IMR-90 (cell line): Measurements from ENCODE around the gene NRP2. TPM values are rescaled to one million over a fixed set of nuclear protein-coding genes. Genes with fewer than 3 reads are reported as not detected.

Experiments used
- ATAC-seq: fragments of 200-7000 bp; cut with Tn5 transposase; 2 replicates; pipeline ENCODE4 v1.9.1; 2020; ENCODE audit warnings: low read depth, mild to moderate bottlenecking, moderate library complexity
- BruUV-seq: library from RNA; stranded (reverse); fragments of 400-500 nt; replicated peaks from 2 replicates; lab custom pipeline; 2021; lab: Mats Ljungman, UMichigan
- CTCF ChIA-PET: fragments of 300-600 bp; formaldehyde crosslinking; extraction: SDS; loops from one replicate; lab custom pipeline; 2021; ENCODE audit warnings: antibody characterized with exemption; lab: Yijun Ruan, JAX
- POLR2A ChIA-PET: fragments of 300-600 bp; sonication (Branson Sonifier 250); formaldehyde crosslinking; loops from one replicate; lab custom pipeline; 2022; ENCODE audit warnings: antibody characterized with exemption; ENCODE audit not compliant: unreplicated experiment; lab: Charles Lee
- DNase-seq: peaks from one replicate; pipeline ENCODE4 v3.0.0; 2013
- H2AFZ ChIP-seq: replicated peaks from 2 replicates; pipeline ENCODE3; 2013; ENCODE audit warnings: low read length, mild to moderate bottlenecking; ENCODE audit not compliant: poor library complexity
- H2AK5ac ChIP-seq: 2 replicates; pipeline ENCODE4 v1.6.1; 2013; ENCODE audit warnings: low read depth, low read length, inconsistent platforms
- H2AK9ac ChIP-seq: replicated peaks from 2 replicates; pipeline ENCODE3; 2013; ENCODE audit warnings: mild to moderate bottlenecking, low read depth, low read length, moderate library complexity; ENCODE audit not compliant: poor library complexity
- H2BK120ac ChIP-seq: 2 replicates; pipeline ENCODE4 v1.6.1; 2013; ENCODE audit warnings: low read depth, low read length, inconsistent platforms
- H2BK15ac ChIP-seq: 3 replicates; pipeline ENCODE4 v1.6.1; 2013; ENCODE audit warnings: low read depth, low read length, inconsistent platforms
- H2BK20ac ChIP-seq: 2 replicates; pipeline ENCODE4 v1.6.1; 2013; ENCODE audit warnings: low read depth, mild to moderate bottlenecking, inconsistent platforms, low read length, moderate library complexity
- H2BK5ac ChIP-seq: 2 replicates; pipeline ENCODE4 v1.6.1; 2013; ENCODE audit warnings: mild to moderate bottlenecking, low read depth, low read length, inconsistent platforms; ENCODE audit not compliant: poor library complexity, severe bottlenecking
- H3K14ac ChIP-seq: replicated peaks from 2 replicates; pipeline ENCODE4 v1.6.1; 2013; ENCODE audit warnings: low read depth, low read length, inconsistent platforms
- H3K18ac ChIP-seq: 2 replicates; pipeline ENCODE4 v1.6.1; 2013; ENCODE audit warnings: low read depth, low read length, control low read depth
- H3K23ac ChIP-seq: 2 replicates; pipeline ENCODE4 v1.6.1; 2013; ENCODE audit warnings: low read depth, low read length, inconsistent platforms
- H3K27ac ChIP-seq: 2 replicates; pipeline ENCODE4 v1.5.1; 2013; ENCODE audit warnings: mild to moderate bottlenecking, control low read depth, low read length; ENCODE audit not compliant: insufficient read depth
- H3K27me3 ChIP-seq: 2 replicates; pipeline ENCODE4 v1.6.1; 2013; ENCODE audit warnings: low read length; ENCODE audit not compliant: control insufficient read depth, insufficient read depth
- H3K36me3 ChIP-seq: 2 replicates; pipeline ENCODE4 v1.6.1; 2013; ENCODE audit warnings: low read length, mixed read lengths; ENCODE audit not compliant: control insufficient read depth, insufficient read depth
- H3K4ac ChIP-seq: 2 replicates; pipeline ENCODE4 v1.6.1; 2013; ENCODE audit warnings: low read depth, low read length, inconsistent platforms
- H3K4me1 ChIP-seq: 2 replicates; pipeline ENCODE4 v1.6.1; 2013; ENCODE audit warnings: low read length, mixed read lengths; ENCODE audit not compliant: control insufficient read depth, insufficient read depth
- H3K4me2 ChIP-seq: 2 replicates; pipeline ENCODE4 v1.6.1; 2013; ENCODE audit warnings: low read depth, mild to moderate bottlenecking, control low read depth, low read length, moderate library complexity
- H3K4me3 ChIP-seq: 2 replicates; pipeline ENCODE4 v1.5.1; 2013; ENCODE audit warnings: low read depth, mild to moderate bottlenecking, control low read depth, low read length, moderate library complexity; ENCODE audit not compliant: insufficient read depth
- H3K56ac ChIP-seq: 2 replicates; pipeline ENCODE4 v1.6.1; 2013; ENCODE audit warnings: low read length, inconsistent platforms; ENCODE audit not compliant: insufficient read depth; ENCODE audit errors: extremely low read depth
- H3K79me1 ChIP-seq, 2 experiments: 2 replicates each; pipeline ENCODE4 v1.6.1; 2013; ENCODE audit warnings: low read length in 2 of 2, inconsistent platforms in 1 of 2, low read depth in 1 of 2
- H3K9ac ChIP-seq: 2 replicates; pipeline ENCODE4 v1.6.1; 2013; ENCODE audit warnings: low read depth, low read length, control low read depth
- H3K9me1 ChIP-seq: 2 replicates; pipeline ENCODE4 v1.6.1; 2013; ENCODE audit warnings: low read length, inconsistent platforms; ENCODE audit not compliant: insufficient read depth
- H3K9me3 ChIP-seq: 2 replicates; pipeline ENCODE4 v1.6.1; 2013; ENCODE audit warnings: low read length; ENCODE audit not compliant: control insufficient read depth, insufficient read depth
- H4K20me1 ChIP-seq: 2 replicates; pipeline ENCODE4 v1.6.1; 2013; ENCODE audit warnings: low read length, inconsistent platforms; ENCODE audit not compliant: insufficient read depth
- H4K5ac ChIP-seq: 2 replicates; pipeline ENCODE4 v1.6.1; 2013; ENCODE audit warnings: mild to moderate bottlenecking, low read depth, low read length, control low read depth
- H4K8ac ChIP-seq, 2 experiments: 2 replicates each; pipeline ENCODE4 v1.6.1; 2013; ENCODE audit warnings: low read depth in 2 of 2, low read length in 2 of 2, control low read depth in 1 of 2, inconsistent platforms in 1 of 2
- H4K91ac ChIP-seq: 2 replicates; pipeline ENCODE4 v1.6.1; 2013; ENCODE audit warnings: low read depth, low read length, inconsistent platforms; ENCODE audit not compliant: insufficient read depth
- BHLHE40 ChIP-seq: fragments of 150-350 bp; IDR thresholded peaks from 2 replicates; pipeline ENCODE4 v1.6.1; 2016; ENCODE audit warnings: mild to moderate bottlenecking, low read depth, low read length
- CHD1 ChIP-seq: IDR thresholded peaks from 2 replicates; pipeline ENCODE4 v1.6.1; 2012; ENCODE audit warnings: low read depth, low read length, improper control_type of control experiment
- ELK1 ChIP-seq: fragments of 150-350 bp; IDR thresholded peaks from 2 replicates; pipeline ENCODE4 v1.6.1; 2016; ENCODE audit warnings: low read depth, mild to moderate bottlenecking, low read length, moderate library complexity, borderline replicate concordance
- FOS ChIP-seq: fragments of 150-350 bp; IDR thresholded peaks from 2 replicates; pipeline ENCODE4 v1.6.1; 2016; ENCODE audit warnings: low read depth, low read length
- MAFK ChIP-seq: IDR thresholded peaks from 2 replicates; pipeline ENCODE4 v1.6.1; 2012; ENCODE audit warnings: low read depth, low read length, improper control_type of control experiment
- MAZ ChIP-seq: IDR thresholded peaks from 2 replicates; pipeline ENCODE4 v1.6.1; 2012; ENCODE audit warnings: low read depth, mild to moderate bottlenecking, low read length, improper control_type of control experiment, moderate library complexity, borderline replicate concordance
- NFE2L2 ChIP-seq: fragments of 150-350 bp; IDR thresholded peaks from 2 replicates; pipeline ENCODE4 v1.6.1; 2016; ENCODE audit warnings: low read depth, mild to moderate bottlenecking, low read length
- POLR2A ChIP-seq: IDR thresholded peaks from 2 replicates; pipeline ENCODE4 v1.6.1; 2012; ENCODE audit warnings: mild to moderate bottlenecking, low read depth, low read length
- RAD21 ChIP-seq: IDR thresholded peaks from 2 replicates; pipeline ENCODE4 v1.6.1; 2012; ENCODE audit warnings: low read length, improper control_type of control experiment
- RCOR1 ChIP-seq: IDR thresholded peaks from 2 replicates; pipeline ENCODE4 v1.6.1; 2012; ENCODE audit warnings: mild to moderate bottlenecking, low read length, improper control_type of control experiment; ENCODE audit not compliant: insufficient replicate concordance
- RFX5 ChIP-seq: IDR thresholded peaks from 2 replicates; pipeline ENCODE4 v1.8.0; 2012; ENCODE audit warnings: low read depth, mild to moderate bottlenecking, low read length, moderate library complexity
- SMC3 ChIP-seq: fragments of 150-350 bp; IDR thresholded peaks from 2 replicates; pipeline ENCODE4 v1.6.1; 2016; ENCODE audit warnings: low read depth, mild to moderate bottlenecking, antibody characterized with exemption, low read length, moderate library complexity
- USF2 ChIP-seq: fragments of 150-350 bp; IDR thresholded peaks from 2 replicates; pipeline ENCODE4 v1.6.1; 2017; ENCODE audit warnings: mild to moderate bottlenecking, antibody characterized with exemption, low read length, low read depth
- WGBS, 2 experiments: methylation state at CpG; one replicate each; pipeline versions ENCODE4 v1.1.5 to v1.1.7; 2013; ENCODE audit warnings: missing lambda C conversion rate in 2 of 2; ENCODE audit not compliant: insufficient read length in 1 of 2; ENCODE audit errors: extremely low coverage in 2 of 2; 5-methylcytosine and 5-hydroxymethylcytosine counted together
- dilution Hi-C: fragments of 300-500 bp; cut with HindIII; formaldehyde crosslinking; loops from one replicate; pipeline ENCODE4 v1.14.3; 2018; ENCODE audit warnings: low sequenced_read_pairs; ENCODE audit not compliant: unreplicated experiment
- in situ Hi-C: fragments of 300-500 bp; cut with MboI; formaldehyde crosslinking; loops from 3 replicates; pipeline ENCODE4 v1.14.3; 2019; ENCODE audit warnings: low sequenced_read_pairs, inconsistent platforms, mixed read lengths
- intact Hi-C: fragments of 100-400 bp; cut with micrococcal nuclease; formaldehyde crosslinking; loops from 2 replicates; pipeline ENCODE4 v1.10.0; 2022
- polyA plus RNA-seq, 3 experiments: library from polyadenylated mRNA; depleted of rRNA; stranded (reverse); fragments of >200 nt; gene quantifications; 2 replicates each; pipeline ENCODE4 v1.2.3, GENCODE V29; 2012; ENCODE audit warnings: low replicate concordance in 1 of 3
- total RNA-seq: library from RNA; depleted of rRNA; stranded (reverse); fragments of >200 nt; gene quantifications from 2 replicates; pipeline ENCODE4 v1.2.3, GENCODE V29; 2012
- TF ChIP-seq, protein P1 (sequence below): conservative IDR thresholded peaks from 2 replicates; pipeline ENCODE4 v1.5.1; 2012; ENCODE audit warnings: mild to moderate bottlenecking, low read depth, low read length, improper control_type of control experiment

NRP2 gene
- total and polyA plus RNA-seq, 2 of the 4 experiments (the other 2 are of a cell fraction) = 46.4 to 51.3 TPM

- CTCF ChIA-PET = interaction anchor here (0.7 to 1.9 kb wide), 4 partner anchors 10 to 26 kb away, joined by 4 to 5 read pairs (median 4); no protein-coding TSS in a partner anchor
- peak overlapping the region; percentile 79 for H2AK5ac ChIP-seq
- H4K5ac ChIP-seq = peak overlapping the region; percentile 67
- H3K27ac ChIP-seq = peak overlapping the region; percentile 91
- BruUV-seq = no TSS peak
- H3K18ac ChIP-seq = peak overlapping the region; percentile 77
- peaks cover 37% of the 10 kb centered on the region for H3K4me1 ChIP-seq
- no CpG with 5 or more reads among the region's 4 CpGs for WGBS, 2 experiments
- peak overlapping the region; percentile 76; the same call in 1 of the 2 replicates for H2BK120ac ChIP-seq
- H3K79me1 ChIP-seq = peaks cover 4 to 23% of the 10 kb centered on the region in 2 experiments; a peak in 3 of 4 replicates
- peaks cover 33% of the 10 kb centered on the region for H3K9me1 ChIP-seq
- H3K4ac ChIP-seq = peak overlapping the region; percentile 89
- peak overlapping the region; percentile 18 for H2AK9ac ChIP-seq
- H4K91ac ChIP-seq = peak overlapping the region; percentile 80
- peak overlapping the region; percentile 80; the same call in 1 of the 2 replicates for H3K14ac ChIP-seq
- peaks cover 39% of the 10 kb centered on the region for H3K36me3 ChIP-seq
- peak overlapping the region; percentile 28; the same call in 1 of the 2 replicates for H3K56ac ChIP-seq
- H3K27me3 ChIP-seq = no peaks in the 10 kb centered on the region
- H2BK15ac ChIP-seq = 0 out of 3 replicates have a peak overlapping the region, but pooled peaks have one; percentile 0
- POLR2A ChIA-PET = no interaction called here
- in situ Hi-C loops (loop anchor here (5.0 kb wide), 1 partner anchor 44 kb away; no protein-coding TSS in a partner anchor), intact Hi-C loops (loop anchor here (1.0 kb wide), 1 partner anchor 45 kb away; no protein-coding TSS in a partner anchor), dilution Hi-C loops (no loop called here)
- peak overlapping the region; percentile 16 for H2AFZ ChIP-seq
- no peak overlapping the region for H3K9ac ChIP-seq
- no peaks in the 10 kb centered on the region for H3K9me3 ChIP-seq
- H3K4me3 ChIP-seq = no peak overlapping the region
- DNase-seq (peak; percentile 98), ATAC-seq (peak; percentile 66)
- H3K23ac ChIP-seq = peak overlapping the region; percentile 48; the same call in 1 of the 2 replicates
- H2BK5ac ChIP-seq = peak overlapping the region; percentile 88
- H4K20me1 ChIP-seq = peaks cover 3% of the 10 kb centered on the region; the same call in 1 of the 2 replicates
- H4K8ac ChIP-seq = peak overlapping the region in 1 of 2 experiments; percentile 60; a peak in 2 of 4 replicates
- peak overlapping the region; percentile 70 for H3K4me2 ChIP-seq
- peak overlapping the region; percentile 79 for H2BK20ac ChIP-seq
- TF ChIP-seq USF2 (no peak), MAFK (peak; percentile 1; the same call in 1 of the 2 replicates), POLR2A (no peak), BHLHE40 (no peak), RFX5 (no peak), RCOR1 (peak; percentile 92), NFE2L2 (peak; percentile 33; the same call in 1 of the 2 replicates), MAZ (0 out of 2 replicates have a peak, but pooled peaks have one; percentile 34), FOS (peak; percentile 79), RAD21 (no peak), SMC3 (0 out of 2 replicates have a peak, but pooled peaks have one; percentile 2), CHD1 (no peak), ELK1 (no peak)
- TF ChIP-seq, protein P1, sequence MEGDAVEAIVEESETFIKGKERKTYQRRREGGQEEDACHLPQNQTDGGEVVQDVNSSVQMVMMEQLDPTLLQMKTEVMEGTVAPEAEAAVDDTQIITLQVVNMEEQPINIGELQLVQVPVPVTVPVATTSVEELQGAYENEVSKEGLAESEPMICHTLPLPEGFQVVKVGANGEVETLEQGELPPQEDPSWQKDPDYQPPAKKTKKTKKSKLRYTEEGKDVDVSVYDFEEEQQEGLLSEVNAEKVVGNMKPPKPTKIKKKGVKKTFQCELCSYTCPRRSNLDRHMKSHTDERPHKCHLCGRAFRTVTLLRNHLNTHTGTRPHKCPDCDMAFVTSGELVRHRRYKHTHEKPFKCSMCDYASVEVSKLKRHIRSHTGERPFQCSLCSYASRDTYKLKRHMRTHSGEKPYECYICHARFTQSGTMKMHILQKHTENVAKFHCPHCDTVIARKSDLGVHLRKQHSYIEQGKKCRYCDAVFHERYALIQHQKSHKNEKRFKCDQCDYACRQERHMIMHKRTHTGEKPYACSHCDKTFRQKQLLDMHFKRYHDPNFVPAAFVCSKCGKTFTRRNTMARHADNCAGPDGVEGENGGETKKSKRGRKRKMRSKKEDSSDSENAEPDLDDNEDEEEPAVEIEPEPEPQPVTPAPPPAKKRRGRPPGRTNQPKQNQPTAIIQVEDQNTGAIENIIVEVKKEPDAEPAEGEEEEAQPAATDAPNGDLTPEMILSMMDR = no peak
These were observed 49.3 kb downstream of the NRP2 start for GRCh38 chr2:205731583-205731981.
